Keratinocyte (primary cell): ENCODE results near the gene PRKD3. TPM values are rescaled to one million over a fixed set of nuclear protein-coding genes. Genes with fewer than 3 reads are reported as not detected.

Experiments
- DNase-seq: peaks from one replicate; pipeline ENCODE4 v3.0.0-alpha.2; 2011; ENCODE audit warnings: low read depth, missing footprints, low spot score
- FAIRE-seq: peaks from 2 replicates; lab custom pipeline; 2011; peaks lifted over from hg19 to GRCh38; lab: Jason Lieb, UNC
- H2AFZ ChIP-seq: 2 replicates; pipeline ENCODE4 v1.6.0; 2012; ENCODE audit warnings: low read length, control low read depth, inconsistent platforms; ENCODE audit not compliant: control insufficient read depth
- H3K27ac ChIP-seq: 2 replicates; pipeline ENCODE4 v1.5.1; 2011; ENCODE audit warnings: low read length; ENCODE audit not compliant: control insufficient read depth, insufficient read depth
- H3K27me3 ChIP-seq: 3 replicates; pipeline ENCODE4 v1.6.0; 2011; ENCODE audit warnings: low read length; ENCODE audit not compliant: control insufficient read depth, insufficient read depth; ENCODE audit errors: extremely low read depth
- H3K36me3 ChIP-seq, 2 experiments: 2 replicates in 1 of 2; 3 replicates in 1 of 2; pipeline ENCODE4 v1.5.1; 2011; ENCODE audit warnings: low read length in 2 of 2, mild to moderate bottlenecking in 1 of 2; ENCODE audit not compliant: control insufficient read depth in 2 of 2, insufficient read depth in 2 of 2; ENCODE audit errors: extremely low read depth in 1 of 2
- H3K4me1 ChIP-seq: 3 replicates; pipeline ENCODE4 v1.5.1; 2011; ENCODE audit warnings: low read length; ENCODE audit not compliant: control insufficient read depth, insufficient read depth; ENCODE audit errors: extremely low read depth
- H3K4me2 ChIP-seq: 3 replicates; pipeline ENCODE4 v1.6.0; 2011; ENCODE audit warnings: low read depth, low read length; ENCODE audit not compliant: control insufficient read depth, insufficient read depth; ENCODE audit errors: extremely low read depth
- H3K4me3 ChIP-seq, 3 experiments: fragments of 200-600 bp in 1 of 3; sonication (generic) in 1 of 3; 2 replicates in 2 of 3; 3 replicates in 1 of 3; pipeline ENCODE4 v1.5.1; 2011 to 2016; ENCODE audit warnings: low read length in 3 of 3, mild to moderate bottlenecking in 3 of 3, control low read depth in 2 of 3, inconsistent platforms in 1 of 3, low read depth in 1 of 3, mixed read lengths in 1 of 3, mixed run types in 1 of 3, moderate library complexity in 1 of 3; ENCODE audit not compliant: control insufficient read depth in 2 of 3, insufficient read depth in 2 of 3; ENCODE audit errors: extremely low read depth in 1 of 3
- H3K79me2 ChIP-seq: 2 replicates; pipeline ENCODE4 v1.6.0; 2012; ENCODE audit warnings: low read length; ENCODE audit not compliant: control insufficient read depth, insufficient read depth
- H3K9ac ChIP-seq: 3 replicates; pipeline ENCODE4 v1.6.0; 2011; ENCODE audit warnings: low read length; ENCODE audit not compliant: control insufficient read depth, insufficient read depth; ENCODE audit errors: extremely low read depth
- H3K9me1 ChIP-seq: 3 replicates; pipeline ENCODE4 v1.6.0; 2011; ENCODE audit warnings: low read length; ENCODE audit not compliant: control insufficient read depth, insufficient read depth; ENCODE audit errors: extremely low read depth
- H3K9me3 ChIP-seq: 2 replicates; pipeline ENCODE4 v1.5.1; 2012; ENCODE audit warnings: low read depth, low read length; ENCODE audit not compliant: control insufficient read depth
- H4K20me1 ChIP-seq: 3 replicates; pipeline ENCODE4 v1.6.0; 2011; ENCODE audit warnings: low read length; ENCODE audit not compliant: control insufficient read depth, insufficient read depth; ENCODE audit errors: extremely low read depth
- EZH2 ChIP-seq: IDR thresholded peaks from one replicate; pipeline ENCODE4 v1.6.1; 2012; ENCODE audit warnings: inconsistent platforms, mild to moderate bottlenecking, low read length, moderate library complexity
- dilution Hi-C: fragments of 300-500 bp; cut with MboI; formaldehyde crosslinking; loops from one replicate; pipeline ENCODE4 v1.7.0; 2020; ENCODE audit warnings: low sequenced_read_pairs; ENCODE audit not compliant: extremely low pct_ligation_motif_present
- polyA plus RNA-seq, 5 experiments: library from polyadenylated mRNA; depleted of rRNA in 3 of 5; stranded (reverse) in 3 of 5; stranded (forward) in 1 of 5; unstranded in 1 of 5; fragments of >200 nt; gene quantifications; 1 replicate in 1 of 5; 2 replicates in 3 of 5; 3 replicates in 1 of 5; pipeline versions ENCODE4 v1.2.1 to v1.2.3, GENCODE V29; 2011 to 2012; ENCODE audit warnings: missing spikeins in 2 of 5, low read depth in 1 of 5, low replicate concordance in 1 of 5
- TF ChIP-seq, protein P1 (sequence below), 3 experiments: IDR thresholded peaks in 1 of 3; conservative IDR thresholded peaks in 1 of 3; optimal IDR thresholded peaks in 1 of 3; 2 replicates in 2 of 3; 3 replicates in 1 of 3; pipeline versions ENCODE3 to v1.5.1; 2011; ENCODE audit warnings: low read length in 3 of 3, mild to moderate bottlenecking in 3 of 3, moderate library complexity in 2 of 3, control low read depth in 1 of 3, inconsistent platforms in 1 of 3; ENCODE audit not compliant: insufficient read depth in 2 of 3; ENCODE audit errors: extremely low read depth in 1 of 3

Gene PRKD3
- polyA plus RNA-seq, 1 donor (not counting 4 experiments of a cell fraction or from before 2014, with no cell fraction given) = 25.4 TPM

DNA sequence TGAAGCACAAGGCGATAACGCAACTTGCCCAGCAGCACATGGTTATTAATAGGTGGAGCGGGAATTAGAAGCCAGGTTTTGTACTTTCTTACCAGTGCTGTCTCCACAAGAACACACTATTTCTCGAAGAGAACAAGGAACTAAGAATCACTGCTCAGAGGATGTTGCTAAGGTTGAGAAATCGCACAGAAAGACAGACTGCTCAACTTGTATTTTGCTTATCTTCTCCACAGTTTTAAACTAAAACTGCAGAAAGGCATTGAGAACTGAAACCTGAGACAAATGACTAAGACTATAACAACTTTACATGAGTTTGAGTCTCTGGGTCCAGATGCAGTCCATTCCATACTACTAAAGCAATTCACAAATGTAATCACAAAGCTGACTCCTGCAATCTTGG lies 6.2 kb downstream of the PRKD3 start:
- H3K27ac ChIP-seq = peak overlapping the region; percentile 30
- TF ChIP-seq, protein P1, sequence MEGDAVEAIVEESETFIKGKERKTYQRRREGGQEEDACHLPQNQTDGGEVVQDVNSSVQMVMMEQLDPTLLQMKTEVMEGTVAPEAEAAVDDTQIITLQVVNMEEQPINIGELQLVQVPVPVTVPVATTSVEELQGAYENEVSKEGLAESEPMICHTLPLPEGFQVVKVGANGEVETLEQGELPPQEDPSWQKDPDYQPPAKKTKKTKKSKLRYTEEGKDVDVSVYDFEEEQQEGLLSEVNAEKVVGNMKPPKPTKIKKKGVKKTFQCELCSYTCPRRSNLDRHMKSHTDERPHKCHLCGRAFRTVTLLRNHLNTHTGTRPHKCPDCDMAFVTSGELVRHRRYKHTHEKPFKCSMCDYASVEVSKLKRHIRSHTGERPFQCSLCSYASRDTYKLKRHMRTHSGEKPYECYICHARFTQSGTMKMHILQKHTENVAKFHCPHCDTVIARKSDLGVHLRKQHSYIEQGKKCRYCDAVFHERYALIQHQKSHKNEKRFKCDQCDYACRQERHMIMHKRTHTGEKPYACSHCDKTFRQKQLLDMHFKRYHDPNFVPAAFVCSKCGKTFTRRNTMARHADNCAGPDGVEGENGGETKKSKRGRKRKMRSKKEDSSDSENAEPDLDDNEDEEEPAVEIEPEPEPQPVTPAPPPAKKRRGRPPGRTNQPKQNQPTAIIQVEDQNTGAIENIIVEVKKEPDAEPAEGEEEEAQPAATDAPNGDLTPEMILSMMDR (optimal IDR thresholded peaks at IDR 0.05 in 1 of 3, IDR thresholded peaks at IDR 0.05 in 1 of 3, conservative IDR thresholded peaks at IDR 0.05 in 1 of 3; ENCODE audit: extremely low read depth in 1 of 3, insufficient read depth in 2 of 3, low read length in 3 of 3) = no peak
- TF ChIP-seq EZH2 = no peak

DNA sequence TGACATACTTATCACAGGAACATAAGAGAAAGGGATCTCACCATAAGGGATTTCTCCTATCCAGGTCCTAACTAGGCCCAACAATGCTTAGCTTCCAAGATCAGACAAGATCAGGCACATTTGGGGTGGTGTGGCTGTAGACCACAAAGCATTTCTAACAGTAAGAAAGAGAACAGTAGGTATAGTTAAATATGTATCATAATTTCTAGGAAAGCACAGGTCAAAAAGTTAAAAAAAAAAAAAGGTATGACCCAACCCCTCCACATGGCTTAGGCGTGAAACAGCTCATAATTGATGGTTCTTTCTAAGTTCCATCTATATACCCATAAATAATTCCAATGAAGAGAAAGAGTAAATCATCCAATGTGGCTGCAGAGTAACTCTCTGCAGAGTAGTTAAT lies 6.9 kb downstream of the PRKD3 start:
- Histone ChIP-seq H4K20me1 (no peaks in the 10 kb centered on the region), H3K4me3 (peak overlapping the region in 1 of 3 experiments; percentile 15), H3K27ac (no peak overlapping the region), H3K36me3 (peaks cover 2 to 6% of the 10 kb centered on the region in 2 experiments), H2AFZ (no peak overlapping the region), H3K79me2 (peaks cover 80% of the 10 kb centered on the region), H3K9ac (no peak overlapping the region), H3K9me3 (no peaks in the 10 kb centered on the region), H3K27me3 (no peaks in the 10 kb centered on the region), H3K4me1 (peaks cover 34% of the 10 kb centered on the region), H3K9me1 (no peaks in the 10 kb centered on the region), H3K4me2 (peak overlapping the region; percentile 84)
- TF ChIP-seq EZH2 = no peak
- TF ChIP-seq, protein P1 (optimal IDR thresholded peaks at IDR 0.05 in 1 of 3, IDR thresholded peaks at IDR 0.05 in 1 of 3, conservative IDR thresholded peaks at IDR 0.05 in 1 of 3; ENCODE audit: extremely low read depth in 1 of 3, insufficient read depth in 2 of 3, low read length in 3 of 3) = no peak
- dilution Hi-C loops = no loop called here
- DNase-seq (no peak), FAIRE-seq (peak; percentile 60)

More for the DNA sequence above, 6.2 kb downstream of the PRKD3 start:
- Histone ChIP-seq H3K4me1 (peaks cover 35% of the 10 kb centered on the region), H3K4me3 (peak overlapping the region in 1 of 3 experiments; percentile 40), H3K4me2 (peak overlapping the region; percentile 84), H4K20me1 (no peaks in the 10 kb centered on the region), H3K27me3 (no peaks in the 10 kb centered on the region), H3K36me3 (peaks cover 2 to 6% of the 10 kb centered on the region in 2 experiments), H2AFZ (no peak overlapping the region), H3K79me2 (peaks cover 80% of the 10 kb centered on the region), H3K9me3 (no peaks in the 10 kb centered on the region), H3K9ac (no peak overlapping the region), H3K9me1 (no peaks in the 10 kb centered on the region)
- dilution Hi-C loops = no loop called here
- no peak for DNase-seq
- no peak for FAIRE-seq
